ENCODE data around the gene PPP1R1B.

PPP1R1B gene

GRCh38 chr17:39600997-39601597, 25.7 kb upstream of the PPP1R1B start:
- DNase-seq: no peak

- no peak for DNase-seq
These were observed 24.8 kb upstream of the PPP1R1B start for GRCh38 chr17:39601758-39602532.

GRCh38 chr17:39602533-39603303, 24.0 kb upstream of the PPP1R1B start:
- no peak for DNase-seq

DNA sequence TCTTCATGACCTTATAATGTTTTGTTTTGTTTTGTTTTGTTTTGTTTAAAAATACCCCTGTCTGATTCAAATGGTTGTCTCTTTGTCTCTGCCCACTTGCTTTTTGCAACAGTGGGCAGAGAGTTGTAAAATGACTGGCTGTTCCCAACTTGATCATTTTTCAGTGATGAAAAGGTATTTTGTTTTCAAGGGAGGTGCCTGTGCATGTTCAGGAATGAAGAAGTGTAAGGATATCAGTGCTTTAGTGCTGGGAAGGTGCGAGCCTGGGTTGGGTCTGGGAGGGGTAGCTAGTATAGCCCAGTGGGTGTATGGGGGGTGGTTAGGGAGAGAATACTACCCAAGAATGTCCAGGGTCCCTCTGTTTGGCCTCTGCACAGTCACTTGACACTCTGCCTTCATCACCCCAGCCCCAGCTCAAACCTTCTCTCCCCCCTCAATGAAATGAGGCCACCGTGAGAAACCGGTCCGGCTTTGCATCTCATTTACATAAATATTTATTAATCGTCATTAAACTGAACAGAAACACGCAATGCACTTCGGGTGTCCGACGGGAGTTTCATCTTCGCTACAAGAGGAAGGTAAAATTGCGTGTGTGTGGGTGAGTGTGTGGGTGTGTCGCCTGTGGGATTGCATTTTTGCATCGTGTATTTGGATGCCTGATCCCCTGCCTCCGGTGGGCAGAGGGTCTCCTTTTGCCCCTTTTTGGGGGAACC, 23.3 kb upstream of the PPP1R1B start:
- DNase-seq: no peak

DNA sequence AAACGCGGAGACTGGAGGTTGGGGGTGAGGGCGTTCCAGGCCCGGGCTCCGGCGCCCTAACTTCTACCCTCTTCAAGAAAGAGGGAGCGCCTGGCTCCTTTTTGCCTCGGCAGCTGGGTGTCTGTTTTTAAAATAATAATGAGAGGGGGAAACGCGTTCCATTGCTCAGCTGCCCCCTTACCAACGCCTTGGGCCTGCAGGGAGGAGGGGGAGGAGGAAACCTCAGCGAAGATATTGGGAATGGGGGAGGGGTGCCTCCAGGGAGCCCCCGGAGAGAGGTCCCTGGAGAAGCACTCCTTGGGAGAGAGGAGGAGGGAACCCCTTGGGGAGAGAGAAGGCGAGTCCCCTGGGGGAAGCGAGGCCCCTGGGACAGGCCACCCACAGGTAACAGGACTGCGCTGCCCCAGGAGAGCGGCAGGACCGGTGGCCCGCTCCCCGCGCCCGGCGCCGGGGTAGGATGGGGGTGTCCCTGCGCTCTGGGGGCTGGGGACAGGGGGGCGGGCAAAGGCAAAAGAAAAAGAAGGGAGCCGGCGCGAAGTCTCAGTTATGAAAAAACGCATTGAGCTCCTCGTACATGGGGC, 21.8 kb upstream of the PPP1R1B start:
- DNase-seq: no peak

- DNase-seq: no peak
These were observed 21.0 kb upstream of the PPP1R1B start for GRCh38 chr17:39605492-39606433.

DNA sequence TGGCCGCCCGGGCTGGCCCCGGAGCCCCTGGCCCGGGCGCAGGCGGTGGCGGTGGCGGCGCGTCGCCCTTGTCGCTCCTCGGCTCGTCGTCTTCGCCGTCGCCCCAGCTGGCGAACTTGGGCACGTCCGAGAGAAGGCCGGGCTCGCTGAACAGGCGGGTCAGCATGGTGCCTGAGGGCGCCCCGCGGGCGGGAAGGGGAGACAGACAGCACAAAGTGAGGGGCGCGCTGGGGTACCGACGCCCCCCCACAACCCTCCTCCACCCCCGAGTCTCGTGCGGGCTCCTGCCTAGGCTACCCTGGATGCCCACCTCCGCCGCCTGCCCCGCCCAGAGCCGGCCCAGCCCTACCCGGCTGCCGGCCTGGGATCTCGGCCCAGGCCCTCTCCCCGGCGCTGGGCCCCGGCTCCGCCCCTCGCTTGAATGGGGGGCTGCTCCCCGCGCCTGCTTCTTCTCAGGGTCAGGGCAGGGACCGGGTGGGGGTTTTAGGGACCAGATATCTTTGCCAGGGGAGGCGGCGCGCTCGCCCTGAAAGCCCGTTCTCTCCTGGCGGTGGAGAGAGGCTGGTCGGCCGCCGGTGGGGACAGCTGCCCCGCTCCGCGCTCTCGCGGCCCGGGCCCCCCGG, 20.2 kb upstream of the PPP1R1B start:
- DNase-seq: no peak

GRCh38 chr17:39607057-39607850, 19.5 kb upstream of the PPP1R1B start:
- no peak for DNase-seq

DNA sequence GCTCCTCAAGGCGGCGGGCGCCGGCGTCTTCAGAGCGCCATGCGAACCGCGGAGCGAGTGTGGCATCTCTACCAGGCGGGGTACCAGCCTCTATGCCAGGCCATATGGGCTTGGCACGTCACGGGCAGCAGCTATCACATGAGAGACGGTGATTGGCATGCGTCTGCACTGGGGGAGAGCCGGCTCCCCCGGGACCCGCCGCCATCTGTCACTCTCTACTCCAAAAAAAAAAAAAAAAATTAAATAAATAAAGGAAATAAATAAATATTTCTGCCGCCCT, 19.0 kb upstream of the PPP1R1B start, which contains the start of gene NEUROD2:
TSS of gene NEUROD2 (minus strand) at position 70 of the 280 bp plus-strand sequence. CDS start 1,321 bp downstream, outside the sequence.
- no peak for DNase-seq

GRCh38 chr17:39608142-39608981, 18.4 kb upstream of the PPP1R1B start:
- DNase-seq: no peak

DNA sequence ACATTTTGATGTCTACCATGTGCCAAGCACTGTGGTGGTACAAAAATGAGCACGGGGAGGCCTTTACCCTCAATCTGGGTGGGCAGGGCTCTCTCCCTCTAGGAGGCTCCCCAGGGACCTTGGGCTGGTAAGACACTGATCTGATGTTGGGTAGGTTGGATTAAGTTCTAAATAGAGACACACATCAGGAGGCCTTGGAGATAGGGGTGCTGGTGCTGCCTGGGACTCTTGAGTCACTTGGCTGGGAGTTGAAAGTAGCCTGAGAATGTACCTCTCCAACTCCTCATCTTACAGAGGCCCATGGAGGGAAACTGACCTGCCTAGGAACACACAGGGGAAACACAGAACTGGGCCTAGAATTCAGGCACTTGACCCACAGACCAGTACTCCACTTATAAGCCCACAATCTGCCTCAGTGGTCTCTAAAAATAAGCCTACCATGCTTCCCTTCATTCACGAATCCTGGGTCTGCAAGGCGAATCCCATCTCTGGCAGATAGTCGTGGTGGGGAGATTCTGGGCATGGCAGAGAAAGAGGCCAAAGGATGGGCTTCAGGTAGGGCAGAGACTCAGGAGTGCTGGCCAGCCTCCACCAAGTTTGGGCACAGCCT, 17.2 kb upstream of the PPP1R1B start:
- DNase-seq: no peak

- no peak for DNase-seq
These were observed 15.2 kb upstream of the PPP1R1B start for GRCh38 chr17:39611401-39612112.

GRCh38 chr17:39612291-39612894, 14.4 kb upstream of the PPP1R1B start:
- DNase-seq: no peak

DNA sequence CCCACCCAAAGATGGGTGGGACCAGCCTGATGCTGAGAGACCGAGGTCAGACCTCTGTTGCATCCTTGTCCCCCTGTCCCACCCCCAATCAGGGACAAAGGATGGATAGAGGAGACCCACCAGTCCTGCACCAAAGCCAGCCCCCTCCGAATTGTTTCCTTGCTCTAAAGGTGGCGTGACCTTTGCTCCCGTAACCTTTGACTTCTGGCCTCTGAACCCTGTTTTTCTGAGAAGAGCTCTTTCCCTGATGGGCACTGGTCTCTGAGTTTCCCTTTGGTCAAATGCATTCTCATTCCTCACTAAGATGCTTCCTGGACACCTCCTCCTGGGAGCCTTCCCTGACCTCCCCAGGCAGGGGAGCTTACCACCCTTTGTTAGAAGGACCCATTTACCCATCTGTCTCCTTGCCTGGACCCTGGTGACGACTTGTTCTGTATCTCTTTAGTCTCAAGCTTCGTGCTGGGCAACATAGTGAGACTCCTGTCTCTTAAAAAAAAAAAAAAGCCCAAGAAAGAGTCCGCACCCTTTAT, 13.8 kb upstream of the PPP1R1B start:
- no peak for DNase-seq

DNA sequence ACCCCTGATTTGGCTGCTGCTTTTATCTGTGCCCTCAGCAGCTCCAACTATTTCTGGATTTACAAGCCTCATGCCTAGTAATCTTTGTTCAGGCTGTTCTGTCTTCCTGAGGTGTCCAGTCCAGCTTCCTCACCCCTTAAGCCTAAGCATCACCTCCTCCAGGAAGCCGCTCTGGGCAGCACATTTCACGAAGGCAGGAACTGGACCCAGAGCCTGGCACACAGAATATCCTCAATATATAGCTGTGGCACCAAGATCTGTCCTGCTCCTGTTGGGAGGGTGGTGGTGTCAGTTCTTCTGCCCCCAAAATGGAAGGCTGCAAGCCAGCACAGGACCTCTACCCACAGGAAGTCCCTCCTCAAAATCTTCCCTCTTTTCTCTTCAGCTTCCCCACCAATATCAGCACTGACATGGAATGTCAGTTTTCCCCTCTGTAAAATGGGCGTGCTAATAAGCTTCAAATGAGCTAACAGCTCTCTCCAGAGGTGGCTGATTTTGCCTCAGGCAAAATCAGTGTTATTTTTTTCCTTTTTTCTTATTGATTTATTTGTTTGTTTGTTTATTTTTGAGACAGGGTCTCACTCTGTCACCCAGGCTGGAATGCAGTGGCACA, 12.1 kb upstream of the PPP1R1B start:
- DNase-seq: no peak

DNA sequence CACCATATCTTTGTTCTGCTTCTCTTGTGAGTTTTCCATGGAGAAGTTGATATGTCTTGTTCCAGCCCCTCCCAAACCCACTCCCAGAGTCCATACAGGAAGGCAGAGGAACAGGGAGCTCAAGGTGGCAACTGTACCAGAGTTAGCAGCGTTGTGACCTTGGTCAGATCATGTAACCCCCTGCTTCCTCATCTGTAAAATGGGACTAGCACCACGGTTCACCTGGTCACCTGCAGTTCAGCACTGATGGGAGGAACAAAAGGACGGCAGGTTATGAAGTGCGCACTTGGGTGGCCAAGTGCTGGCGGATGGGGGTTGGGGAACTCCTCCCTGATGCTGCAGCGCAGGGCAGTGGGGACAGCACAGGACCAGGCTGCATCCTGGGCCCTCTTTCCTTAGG, 11.3 kb upstream of the PPP1R1B start:
- DNase-seq: no peak

DNA sequence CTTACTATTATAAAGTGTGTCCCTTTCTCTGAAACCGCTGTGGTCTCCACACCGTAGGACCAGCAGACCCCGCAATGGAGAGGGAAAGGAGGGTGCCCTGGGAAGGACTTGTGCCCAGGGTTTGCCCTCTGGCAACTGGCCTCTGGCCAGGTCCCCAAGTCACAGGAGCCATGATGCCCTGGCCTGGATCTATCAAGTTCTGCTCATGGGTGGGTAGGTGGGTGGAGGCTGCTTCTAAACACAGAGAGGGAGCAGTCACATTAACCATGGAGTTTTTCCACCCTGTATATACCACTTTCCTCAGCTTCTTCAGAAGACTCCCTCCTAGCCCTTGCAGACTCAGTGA, 9.7 kb upstream of the PPP1R1B start:
- DNase-seq: no peak

Measured in activated CD4-positive, alpha-beta T cell treated with anti-CD3 and anti-CD28 coated beads for 1 hour (primary cell).